HUES48 (cell line): ENCODE data around the gene PELI3.

Experiments
- H3K27ac ChIP-seq: one replicate; pipeline ENCODE4 v1.7.0; 2013; ENCODE audit warnings: low read depth, low read length, inconsistent platforms
- H3K27me3 ChIP-seq: 2 replicates; pipeline ENCODE4 v1.6.1; 2013; ENCODE audit warnings: mild to moderate bottlenecking, low read length; ENCODE audit not compliant: control insufficient read depth, insufficient read depth
- H3K36me3 ChIP-seq: 2 replicates; pipeline ENCODE4 v1.6.1; 2013; ENCODE audit warnings: low read length; ENCODE audit not compliant: control insufficient read depth, insufficient read depth
- H3K4me1 ChIP-seq: 2 replicates; pipeline ENCODE4 v1.6.1; 2013; ENCODE audit warnings: mild to moderate bottlenecking, low read length; ENCODE audit not compliant: control insufficient read depth, insufficient read depth
- H3K4me3 ChIP-seq: 2 replicates; pipeline ENCODE4 v1.5.1; 2013; ENCODE audit warnings: mild to moderate bottlenecking, low read depth, low read length
- H3K9ac ChIP-seq: 2 replicates; pipeline ENCODE4 v1.6.1; 2013; ENCODE audit warnings: mild to moderate bottlenecking, low read depth, low read length, moderate library complexity
- H3K9me3 ChIP-seq: 2 replicates; pipeline ENCODE4 v1.6.1; 2013; ENCODE audit warnings: low read length; ENCODE audit not compliant: control insufficient read depth, insufficient read depth

Gene PELI3

GRCh38 chr11:66475349-66476172, 8.9 kb downstream of the PELI3 start:
- no peak overlapping the region for H3K27ac ChIP-seq
- no peak overlapping the region for H3K9ac ChIP-seq
- no peaks in the 10 kb centered on the region for H3K4me1 ChIP-seq
- peaks cover 27% of the 10 kb centered on the region for H3K36me3 ChIP-seq
- H3K4me3 ChIP-seq = no peak overlapping the region
- H3K27me3 ChIP-seq = no peaks in the 10 kb centered on the region
- H3K9me3 ChIP-seq = no peaks in the 10 kb centered on the region

- H3K27me3 ChIP-seq = no peaks in the 10 kb centered on the region
- no peak overlapping the region for H3K9ac ChIP-seq
- H3K36me3 ChIP-seq = peaks cover 26% of the 10 kb centered on the region
- H3K27ac ChIP-seq = no peak overlapping the region
- no peaks in the 10 kb centered on the region for H3K4me1 ChIP-seq
- no peak overlapping the region for H3K4me3 ChIP-seq
- H3K9me3 ChIP-seq = no peaks in the 10 kb centered on the region
Observed at GRCh38 chr11:66476173-66476840, 9.6 kb downstream of the PELI3 start.

- Histone ChIP-seq H3K4me3 (no peak overlapping the region), H3K9me3 (no peaks in the 10 kb centered on the region), H3K9ac (no peak overlapping the region), H3K36me3 (peaks cover 24% of the 10 kb centered on the region), H3K27me3 (no peaks in the 10 kb centered on the region), H3K27ac (no peak overlapping the region), H3K4me1 (no peaks in the 10 kb centered on the region)
Observed at GRCh38 chr11:66476841-66477251, 10.1 kb downstream of the PELI3 start.

GRCh38 chr11:66477263-66478201, 10.8 kb downstream of the PELI3 start:
- H3K27ac ChIP-seq = no peak overlapping the region
- no peaks in the 10 kb centered on the region for H3K4me1 ChIP-seq
- no peak overlapping the region for H3K9ac ChIP-seq
- H3K4me3 ChIP-seq = no peak overlapping the region
- H3K36me3 ChIP-seq = peaks cover 22% of the 10 kb centered on the region
- no peaks in the 10 kb centered on the region for H3K9me3 ChIP-seq
- no peaks in the 10 kb centered on the region for H3K27me3 ChIP-seq

GRCh38 chr11:66478729-66479393, 12.2 kb downstream of the PELI3 start:
- Histone ChIP-seq H3K9me3 (no peaks in the 10 kb centered on the region), H3K27ac (peak overlapping the region; percentile 96), H3K9ac (peak overlapping the region; percentile 90), H3K4me1 (no peaks in the 10 kb centered on the region), H3K4me3 (peak overlapping the region; percentile 91), H3K27me3 (no peaks in the 10 kb centered on the region), H3K36me3 (peaks cover 21% of the 10 kb centered on the region)

- Histone ChIP-seq H3K4me1 (no peaks in the 10 kb centered on the region), H3K4me3 (peak overlapping the region; percentile 91), H3K27ac (peak overlapping the region; percentile 96), H3K9ac (peak overlapping the region; percentile 90), H3K27me3 (no peaks in the 10 kb centered on the region), H3K36me3 (peaks cover 15% of the 10 kb centered on the region), H3K9me3 (no peaks in the 10 kb centered on the region)
Observed at GRCh38 chr11:66479394-66480116, 12.8 kb downstream of the PELI3 start.

GRCh38 chr11:66480117-66480938, 13.6 kb downstream of the PELI3 start, which contains the start of gene DPP3:
Gene DPP3, plus strand, starts transcription at chr11:66480434. Its CDS starts 1,767 bp downstream, at chr11:66482201.
- Histone ChIP-seq H3K9ac (peak within 1 kb of the TSS; percentile 90), H3K27ac (peak within 1 kb of the TSS; percentile 96), H3K27me3 (no peaks in the 10 kb centered on the region), H3K36me3 (peaks cover 16% of the 10 kb centered on the region), H3K9me3 (no peaks in the 10 kb centered on the region), H3K4me3 (peak within 1 kb of the TSS; percentile 91), H3K4me1 (no peaks in the 10 kb centered on the region)

GRCh38 chr11:66484806-66485380, 18.2 kb downstream of the PELI3 start:
- Histone ChIP-seq H3K27me3 (no peaks in the 10 kb centered on the region), H3K4me3 (no peak overlapping the region), H3K9ac (no peak overlapping the region), H3K27ac (no peak overlapping the region), H3K36me3 (peaks cover 46% of the 10 kb centered on the region), H3K9me3 (no peaks in the 10 kb centered on the region), H3K4me1 (no peaks in the 10 kb centered on the region)

GRCh38 chr11:66488957-66489356, 22.3 kb downstream of the PELI3 start:
- Histone ChIP-seq H3K9me3 (no peaks in the 10 kb centered on the region), H3K27me3 (no peaks in the 10 kb centered on the region), H3K4me3 (no peak overlapping the region), H3K36me3 (peaks cover 53% of the 10 kb centered on the region), H3K27ac (no peak overlapping the region), H3K4me1 (0 out of 2 replicates have a peak, but pooled peaks cover 4% of the 10 kb centered on the region), H3K9ac (no peak overlapping the region)
